HepG2 (cell line): ENCODE measurements around the gene NCKIPSD. TPM values are rescaled to one million over a fixed set of nuclear protein-coding genes. Genes with fewer than 3 reads are reported as not detected.

Experiments
- ATM ChIP-seq: fragments of 450-650 bp; IDR thresholded peaks from 2 replicates; pipeline ENCODE4 v1.7.1; 2017; ENCODE audit warnings: mild to moderate bottlenecking, borderline replicate concordance
- DDIT3 ChIP-seq: sonication (generic); formaldehyde crosslinking; IDR thresholded peaks from 2 replicates; pipeline ENCODE4 v1.4.0; 2020; ENCODE audit warnings: mild to moderate bottlenecking, missing genetic modification reagents
- DRAP1 ChIP-seq: IDR thresholded peaks from 2 replicates; pipeline ENCODE4 v1.6.1; 2016; ENCODE audit warnings: missing genetic modification reagents, missing compliant biosample characterization
- HHEX ChIP-seq: IDR thresholded peaks from 2 replicates; pipeline ENCODE4 v1.6.1; 2016; ENCODE audit warnings: control low read depth
- KAT7 ChIP-seq: IDR thresholded peaks from 2 replicates; pipeline ENCODE4 v1.6.1; 2018; ENCODE audit warnings: borderline replicate concordance, missing compliant biosample characterization
- SOX13 ChIP-seq, 3 experiments: fragments of 450-650 bp in 1 of 3; sonication (generic) in 1 of 3; formaldehyde crosslinking in 1 of 3; IDR thresholded peaks in 2 of 3; conservative IDR thresholded peaks in 1 of 3; 2 replicates each; pipeline versions ENCODE4 v1.5.0 to v1.6.1; 2016 to 2020; ENCODE audit warnings: antibody characterized with exemption in 1 of 3, mild to moderate bottlenecking in 1 of 3, missing compliant biosample characterization in 1 of 3, missing genetic modification reagents in 1 of 3, moderate library complexity in 1 of 3
- SPEN ChIP-seq: sonication (generic); formaldehyde crosslinking; IDR thresholded peaks from 2 replicates; pipeline ENCODE4 v1.5.1; 2020; ENCODE audit warnings: low read depth, mild to moderate bottlenecking, missing genetic modification reagents
- YEATS4 ChIP-seq: sonication (generic); formaldehyde crosslinking; IDR thresholded peaks from 2 replicates; pipeline ENCODE4 v1.4.0; 2020; ENCODE audit warnings: missing genetic modification reagents, borderline replicate concordance
- ZBTB4 ChIP-seq: sonication (generic); formaldehyde crosslinking; IDR thresholded peaks from 2 replicates; pipeline ENCODE4 v1.4.0; 2020; ENCODE audit warnings: missing genetic modification reagents, mild to moderate bottlenecking, borderline replicate concordance
- ZBTB46 ChIP-seq: sonication (generic); formaldehyde crosslinking; IDR thresholded peaks from 2 replicates; pipeline ENCODE4 v1.4.0; 2020; ENCODE audit warnings: mild to moderate bottlenecking, missing genetic modification reagents, borderline replicate concordance
- ZFP91 ChIP-seq: sonication (generic); formaldehyde crosslinking; IDR thresholded peaks from 2 replicates; pipeline ENCODE4 v1.9.0; 2022; ENCODE audit warnings: missing genetic modification reagents, mild to moderate bottlenecking, borderline replicate concordance
- ZNF121 ChIP-seq: sonication (generic); formaldehyde crosslinking; IDR thresholded peaks from 2 replicates; pipeline ENCODE4 v1.5.0; 2020; ENCODE audit warnings: mild to moderate bottlenecking, missing genetic modification reagents
- ZNF317 ChIP-seq: sonication (generic); formaldehyde crosslinking; IDR thresholded peaks from 2 replicates; pipeline ENCODE4 v1.5.0; 2020; ENCODE audit warnings: mild to moderate bottlenecking, missing genetic modification reagents
- ZNF446 ChIP-seq: sonication (generic); formaldehyde crosslinking; IDR thresholded peaks from 2 replicates; pipeline ENCODE4 v1.5.0; 2020; ENCODE audit warnings: mild to moderate bottlenecking, missing genetic modification reagents
- ZNF580 ChIP-seq: IDR thresholded peaks from 2 replicates; pipeline ENCODE4 v1.6.1; 2016; ENCODE audit warnings: low read depth, borderline replicate concordance
- ZNF589 ChIP-seq: sonication (generic); formaldehyde crosslinking; conservative IDR thresholded peaks from 2 replicates; pipeline ENCODE4 v1.8.0; 2022; ENCODE audit warnings: mild to moderate bottlenecking, moderate library complexity, missing genetic modification reagents
- ZNF841 ChIP-seq: sonication (generic); formaldehyde crosslinking; IDR thresholded peaks from 2 replicates; pipeline ENCODE4 v1.8.1; 2023; ENCODE audit warnings: missing genetic modification reagents, borderline replicate concordance
- polyA plus RNA-seq, 8 experiments: library from polyadenylated mRNA; depleted of rRNA in 3 of 8; stranded (reverse) in 7 of 8; unstranded in 1 of 8; fragments of >200 nt; fragmentation: Illumina TruSeq in 4 of 8; extraction: Trizol in 4 of 8; gene quantifications; 2 replicates each; pipeline versions ENCODE4 v1.2.1 to v1.2.3, GENCODE V29; 2011 to 2016; ENCODE audit warnings: low read depth in 4 of 8, missing spikeins in 1 of 8, mixed read lengths in 1 of 8; ENCODE audit not compliant: insufficient read depth in 1 of 8
- total RNA-seq, 5 experiments: library from RNA; depleted of rRNA; stranded (reverse); fragments of >200 nt; fragmentation: Illumina TruSeq; extraction: Trizol; gene quantifications; 2 replicates each; pipeline ENCODE4 v1.2.3, GENCODE V29; 2016; ENCODE audit warnings: low read depth in 1 of 5

NCKIPSD gene
- total and polyA plus RNA-seq, 2 of the 13 experiments (the other 11 are each of a cell fraction or from before 2014, with no cell fraction given), result 13.5 to 35.2 TPM

- TF ChIP-seq ZNF841 (CRISPR knock-in tag) (no peak), ZNF317 (CRISPR knock-in tag) (peak; percentile 71; the same call in 1 of the 2 replicates), ZBTB4 (CRISPR knock-in tag) (peak; percentile 53; the same call in 1 of the 2 replicates), ZBTB46 (CRISPR knock-in tag) (no peak), SPEN (CRISPR knock-in tag) (peak; percentile 87), ZNF121 (0 out of 2 replicates have a peak, but pooled peaks have one; percentile 38), SOX13 (IDR thresholded peaks at IDR 0.05) (peak; percentile 61; the same call in 1 of the 2 replicates), SOX13 (CRISPR knock-in tag; conservative IDR thresholded peaks at IDR 0.05 in 1 of 2, IDR thresholded peaks at IDR 0.05 in 1 of 2) (peak; percentile 32 to 90; a peak in 2 of 4 replicates), DRAP1 (CRISPR knock-in tag) (0 out of 2 replicates have a peak, but pooled peaks have one; percentile 31), ZNF580 (CRISPR knock-in tag) (no peak; the same call in 1 of the 2 replicates), YEATS4 (peak; percentile 88; the same call in 1 of the 2 replicates), ZNF589 (CRISPR knock-in tag) (0 out of 2 replicates have a peak, but pooled peaks have one; percentile 45), ZFP91 (peak; percentile 89), HHEX (CRISPR knock-in tag) (no peak; the same call in 1 of the 2 replicates), DDIT3 (CRISPR knock-in tag) (no peak), ZNF446 (CRISPR knock-in tag) (no peak), KAT7 (CRISPR knock-in tag) (no peak), ATM (no peak)
Measured at GRCh38 chr3:48663489-48664312, 22.0 kb downstream of the NCKIPSD start (continued).
